ENCODE data around the gene SORCS1.

- TF ChIP-seq, protein P1, sequence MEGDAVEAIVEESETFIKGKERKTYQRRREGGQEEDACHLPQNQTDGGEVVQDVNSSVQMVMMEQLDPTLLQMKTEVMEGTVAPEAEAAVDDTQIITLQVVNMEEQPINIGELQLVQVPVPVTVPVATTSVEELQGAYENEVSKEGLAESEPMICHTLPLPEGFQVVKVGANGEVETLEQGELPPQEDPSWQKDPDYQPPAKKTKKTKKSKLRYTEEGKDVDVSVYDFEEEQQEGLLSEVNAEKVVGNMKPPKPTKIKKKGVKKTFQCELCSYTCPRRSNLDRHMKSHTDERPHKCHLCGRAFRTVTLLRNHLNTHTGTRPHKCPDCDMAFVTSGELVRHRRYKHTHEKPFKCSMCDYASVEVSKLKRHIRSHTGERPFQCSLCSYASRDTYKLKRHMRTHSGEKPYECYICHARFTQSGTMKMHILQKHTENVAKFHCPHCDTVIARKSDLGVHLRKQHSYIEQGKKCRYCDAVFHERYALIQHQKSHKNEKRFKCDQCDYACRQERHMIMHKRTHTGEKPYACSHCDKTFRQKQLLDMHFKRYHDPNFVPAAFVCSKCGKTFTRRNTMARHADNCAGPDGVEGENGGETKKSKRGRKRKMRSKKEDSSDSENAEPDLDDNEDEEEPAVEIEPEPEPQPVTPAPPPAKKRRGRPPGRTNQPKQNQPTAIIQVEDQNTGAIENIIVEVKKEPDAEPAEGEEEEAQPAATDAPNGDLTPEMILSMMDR (conservative IDR thresholded peaks at IDR 0.05 in 1 of 2, IDR thresholded peaks at IDR 0.05 in 1 of 2; ENCODE audit: low read depth in 1 of 2, low read length in 2 of 2), result no peak
- TF ChIP-seq EZH2 (IDR thresholded peaks at IDR 0.05; ENCODE audit: low read length, missing control alignments), result no peak
Measured at GRCh38 chr10:106679314-106679713, 485.2 kb downstream of the SORCS1 start.
